Measurements from ENCODE around the gene PTPN11.
A peak's percentile ranks its signal among the peaks of the same experiment; 100 is the strongest.

The PTPN11 gene

DNA sequence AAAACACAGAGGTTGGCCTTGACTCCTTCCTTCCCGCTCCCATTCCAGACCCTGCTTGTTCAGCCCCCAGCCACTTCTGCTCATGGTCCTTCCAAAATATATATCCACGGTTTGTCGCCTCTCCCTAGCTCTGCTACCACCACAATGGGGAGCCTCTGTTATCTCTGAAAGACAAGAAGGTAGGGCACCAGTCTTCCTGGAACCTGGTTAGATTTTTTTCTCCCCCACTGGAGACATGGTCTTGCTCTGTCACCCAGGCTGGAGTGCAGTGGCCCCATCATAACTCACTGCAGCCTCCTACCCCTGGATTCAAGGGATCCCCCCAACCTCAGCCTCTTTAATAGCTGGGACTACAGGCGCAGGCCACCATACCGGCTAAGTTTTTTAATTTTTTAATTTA lies 95.7 kb downstream of the PTPN11 start:
- peaks cover 5% of the 10 kb centered on the region for H3K79me1 ChIP-seq (replicated peaks; ENCODE audit: low read length, poor library complexity, severe bottlenecking)
- no peak overlapping the region for H2BK15ac ChIP-seq (ENCODE audit: low read depth, poor library complexity, severe bottlenecking)
- H2BK12ac ChIP-seq (ENCODE audit: low read length in 2 of 2), result no peak overlapping the region
- no peak overlapping the region for H3K4me2 ChIP-seq (ENCODE audit: low read length, poor library complexity, severe bottlenecking)
- H4K91ac ChIP-seq (ENCODE audit: low read length), result no peak overlapping the region
- H4K8ac ChIP-seq (ENCODE audit: low read length), result no peak overlapping the region
- no peak overlapping the region for H2BK120ac ChIP-seq (ENCODE audit: low read depth, low read length)
- no peak overlapping the region for H2AFZ ChIP-seq (ENCODE audit: low read depth, low read length)
- no peak overlapping the region for H3K9ac ChIP-seq (ENCODE audit: low read length)
- H3K4ac ChIP-seq (ENCODE audit: low read depth in 1 of 2, low read length in 2 of 2), result no peak overlapping the region
- H3K27me3 ChIP-seq (ENCODE audit: control insufficient read depth in 1 of 2, insufficient read depth in 1 of 2, low read length in 2 of 2), result peaks cover 0 to 12% of the 10 kb centered on the region in 2 experiments
- H3K18ac ChIP-seq (ENCODE audit: low read depth in 1 of 2, low read length in 2 of 2), result no peak overlapping the region
- H2AK5ac ChIP-seq (ENCODE audit: low read length, severe bottlenecking), result no peak overlapping the region
- peaks cover 6% of the 10 kb centered on the region for H3K4me1 ChIP-seq (ENCODE audit: control insufficient read depth, insufficient read depth, low read depth, low read length)
- no peaks in the 10 kb centered on the region for H3K9me3 ChIP-seq (ENCODE audit: control insufficient read depth, low read length)
- no peak for DNase-seq
- WGBS, result 99% methylated on average over 3 of the region's 5 CpGs
- H2BK5ac ChIP-seq (ENCODE audit: low read depth, low read length, poor library complexity, severe bottlenecking), result no peak overlapping the region
- peaks cover 2 to 21% of the 10 kb centered on the region in 2 experiments for H3K36me3 ChIP-seq (ENCODE audit: control insufficient read depth in 1 of 2, insufficient read depth in 2 of 2, low read depth in 1 of 2, low read length in 2 of 2)
- H3K23ac ChIP-seq (ENCODE audit: low read length in 2 of 2), result no peak overlapping the region
- no peak overlapping the region for H3K14ac ChIP-seq (ENCODE audit: low read length in 2 of 2)
- H3K27ac ChIP-seq (ENCODE audit: low read length, poor library complexity, severe bottlenecking), result no peak overlapping the region
- no peak overlapping the region for H3K4me3 ChIP-seq (ENCODE audit: insufficient read depth in 1 of 2, low read depth in 1 of 2, low read length in 2 of 2)

GRCh38 chr12:112514926-112515642 lies 96.3 kb downstream of the PTPN11 start:
- no peak overlapping the region for H3K4ac ChIP-seq (ENCODE audit: low read depth in 1 of 2, low read length in 2 of 2)
- no peak overlapping the region for H3K18ac ChIP-seq (ENCODE audit: low read depth in 1 of 2, low read length in 2 of 2)
- peak overlapping the region; percentile 1 for H3K9ac ChIP-seq (ENCODE audit: low read length)
- H3K14ac ChIP-seq (ENCODE audit: low read length in 2 of 2), result no peak overlapping the region
- no peak overlapping the region for H3K4me2 ChIP-seq (ENCODE audit: low read length, poor library complexity, severe bottlenecking)
- no peak overlapping the region for H2BK120ac ChIP-seq (ENCODE audit: low read depth, low read length)
- peaks cover 1 to 17% of the 10 kb centered on the region in 2 experiments for H3K36me3 ChIP-seq (ENCODE audit: control insufficient read depth in 1 of 2, insufficient read depth in 2 of 2, low read depth in 1 of 2, low read length in 2 of 2)
- no peak overlapping the region for H3K23ac ChIP-seq (ENCODE audit: low read length in 2 of 2)
- peak overlapping the region; percentile 29 for H3K27ac ChIP-seq (ENCODE audit: low read length, poor library complexity, severe bottlenecking)
- H3K9me3 ChIP-seq (ENCODE audit: control insufficient read depth, low read length), result no peaks in the 10 kb centered on the region
- 95% methylated on average over 9 of the region's 9 CpGs for WGBS
- H3K4me3 ChIP-seq (ENCODE audit: insufficient read depth in 1 of 2, low read depth in 1 of 2, low read length in 2 of 2), result no peak overlapping the region
- no peak overlapping the region for H2AFZ ChIP-seq (ENCODE audit: low read depth, low read length)
- no peak overlapping the region for H2BK5ac ChIP-seq (ENCODE audit: low read depth, low read length, poor library complexity, severe bottlenecking)
- H4K8ac ChIP-seq (ENCODE audit: low read length), result no peak overlapping the region
- peaks cover 0 to 12% of the 10 kb centered on the region in 2 experiments for H3K27me3 ChIP-seq (ENCODE audit: control insufficient read depth in 1 of 2, insufficient read depth in 1 of 2, low read length in 2 of 2)
- H3K4me1 ChIP-seq (ENCODE audit: control insufficient read depth, insufficient read depth, low read depth, low read length), result peaks cover 6% of the 10 kb centered on the region
- H2BK15ac ChIP-seq (ENCODE audit: low read depth, poor library complexity, severe bottlenecking), result no peak overlapping the region
- H4K91ac ChIP-seq (ENCODE audit: low read length), result no peak overlapping the region
- H2AK5ac ChIP-seq (ENCODE audit: low read length, severe bottlenecking), result no peak overlapping the region
- H2BK12ac ChIP-seq (ENCODE audit: low read length in 2 of 2), result no peak overlapping the region
- H3K79me1 ChIP-seq (replicated peaks; ENCODE audit: low read length, poor library complexity, severe bottlenecking), result peaks cover 5% of the 10 kb centered on the region
- no peak for DNase-seq

- Histone ChIP-seq H2BK12ac (ENCODE audit: low read length in 2 of 2) (no peak overlapping the region), H3K18ac (ENCODE audit: low read depth in 1 of 2, low read length in 2 of 2) (no peak overlapping the region), H3K4me1 (ENCODE audit: control insufficient read depth, insufficient read depth, low read depth, low read length) (peaks cover 6% of the 10 kb centered on the region), H4K91ac (ENCODE audit: low read length) (no peak overlapping the region), H3K27ac (ENCODE audit: low read length, poor library complexity, severe bottlenecking) (no peak overlapping the region), H3K4me2 (ENCODE audit: low read length, poor library complexity, severe bottlenecking) (no peak overlapping the region), H3K9ac (ENCODE audit: low read length) (no peak overlapping the region), H3K23ac (ENCODE audit: low read length in 2 of 2) (no peak overlapping the region), H4K8ac (ENCODE audit: low read length) (no peak overlapping the region), H2AFZ (ENCODE audit: low read depth, low read length) (no peak overlapping the region), H2BK120ac (ENCODE audit: low read depth, low read length) (no peak overlapping the region), H3K4me3 (ENCODE audit: insufficient read depth in 1 of 2, low read depth in 1 of 2, low read length in 2 of 2) (no peak overlapping the region), H2BK15ac (ENCODE audit: low read depth, poor library complexity, severe bottlenecking) (no peak overlapping the region), H3K79me1 (replicated peaks; ENCODE audit: low read length, poor library complexity, severe bottlenecking) (peaks cover 3% of the 10 kb centered on the region), H2AK5ac (ENCODE audit: low read length, severe bottlenecking) (no peak overlapping the region), H3K27me3 (ENCODE audit: control insufficient read depth in 1 of 2, insufficient read depth in 1 of 2, low read length in 2 of 2) (peaks cover 0 to 12% of the 10 kb centered on the region in 2 experiments), H2BK5ac (ENCODE audit: low read depth, low read length, poor library complexity, severe bottlenecking) (no peak overlapping the region), H3K4ac (ENCODE audit: low read depth in 1 of 2, low read length in 2 of 2) (no peak overlapping the region), H3K9me3 (ENCODE audit: control insufficient read depth, low read length) (no peaks in the 10 kb centered on the region), H3K14ac (ENCODE audit: low read length in 2 of 2) (no peak overlapping the region), H3K36me3 (ENCODE audit: control insufficient read depth in 1 of 2, insufficient read depth in 2 of 2, low read depth in 1 of 2, low read length in 2 of 2) (peaks cover 0 to 13% of the 10 kb centered on the region in 2 experiments)
- WGBS, result 84% methylated on average over 5 of the region's 5 CpGs
- DNase-seq, result no peak
These were observed 97.1 kb downstream of the PTPN11 start for GRCh38 chr12:112515868-112516267.

GRCh38 chr12:112517730-112518364 lies 99.1 kb downstream of the PTPN11 start:
- Histone ChIP-seq H4K91ac (ENCODE audit: low read length) (no peak overlapping the region), H4K8ac (ENCODE audit: low read length) (no peak overlapping the region), H2BK15ac (ENCODE audit: low read depth, poor library complexity, severe bottlenecking) (no peak overlapping the region), H2BK5ac (ENCODE audit: low read depth, low read length, poor library complexity, severe bottlenecking) (no peak overlapping the region), H2AFZ (ENCODE audit: low read depth, low read length) (no peak overlapping the region), H3K4me2 (ENCODE audit: low read length, poor library complexity, severe bottlenecking) (no peak overlapping the region), H3K27ac (ENCODE audit: low read length, poor library complexity, severe bottlenecking) (no peak overlapping the region), H2AK5ac (ENCODE audit: low read length, severe bottlenecking) (no peak overlapping the region), H3K4me1 (ENCODE audit: control insufficient read depth, insufficient read depth, low read depth, low read length) (peaks cover 6% of the 10 kb centered on the region), H3K9me3 (ENCODE audit: control insufficient read depth, low read length) (no peaks in the 10 kb centered on the region), H3K18ac (ENCODE audit: low read depth in 1 of 2, low read length in 2 of 2) (no peak overlapping the region), H3K14ac (ENCODE audit: low read length in 2 of 2) (no peak overlapping the region), H2BK120ac (ENCODE audit: low read depth, low read length) (no peak overlapping the region), H3K9ac (ENCODE audit: low read length) (no peak overlapping the region), H3K27me3 (ENCODE audit: control insufficient read depth in 1 of 2, insufficient read depth in 1 of 2, low read length in 2 of 2) (peaks cover 0 to 12% of the 10 kb centered on the region in 2 experiments), H3K4me3 (ENCODE audit: insufficient read depth in 1 of 2, low read depth in 1 of 2, low read length in 2 of 2) (no peak overlapping the region), H3K36me3 (ENCODE audit: control insufficient read depth in 1 of 2, insufficient read depth in 2 of 2, low read depth in 1 of 2, low read length in 2 of 2) (no peaks in the 10 kb centered on the region), H3K79me1 (replicated peaks; ENCODE audit: low read length, poor library complexity, severe bottlenecking) (no peaks in the 10 kb centered on the region), H3K4ac (ENCODE audit: low read depth in 1 of 2, low read length in 2 of 2) (no peak overlapping the region), H3K23ac (ENCODE audit: low read length in 2 of 2) (no peak overlapping the region), H2BK12ac (ENCODE audit: low read length in 2 of 2) (no peak overlapping the region)
- no peak for DNase-seq
- WGBS, result 96% methylated on average over 6 of the region's 7 CpGs

Data from mesenchymal stem cell (in vitro differentiated cells and primary cell).